Fibroblast of pulmonary artery (primary cell): ENCODE measurements around the gene LGALS1.

ENCODE experiments used
- DNase-seq: peaks from one replicate; pipeline ENCODE4 v3.0.0-alpha.2; 2010; ENCODE audit warnings: low read depth
- H3K4me3 ChIP-seq: replicated peaks from 2 replicates; pipeline ENCODE4 v1.5.1; 2011; ENCODE audit warnings: low read depth, mild to moderate bottlenecking, control low read depth, low read length, moderate library complexity
- CTCF ChIP-seq: IDR thresholded peaks from 2 replicates; pipeline ENCODE4 v1.5.1; 2011; ENCODE audit warnings: mild to moderate bottlenecking, control low read depth, low read length, inconsistent platforms; ENCODE audit errors: missing control alignments

The LGALS1 gene

DNA sequence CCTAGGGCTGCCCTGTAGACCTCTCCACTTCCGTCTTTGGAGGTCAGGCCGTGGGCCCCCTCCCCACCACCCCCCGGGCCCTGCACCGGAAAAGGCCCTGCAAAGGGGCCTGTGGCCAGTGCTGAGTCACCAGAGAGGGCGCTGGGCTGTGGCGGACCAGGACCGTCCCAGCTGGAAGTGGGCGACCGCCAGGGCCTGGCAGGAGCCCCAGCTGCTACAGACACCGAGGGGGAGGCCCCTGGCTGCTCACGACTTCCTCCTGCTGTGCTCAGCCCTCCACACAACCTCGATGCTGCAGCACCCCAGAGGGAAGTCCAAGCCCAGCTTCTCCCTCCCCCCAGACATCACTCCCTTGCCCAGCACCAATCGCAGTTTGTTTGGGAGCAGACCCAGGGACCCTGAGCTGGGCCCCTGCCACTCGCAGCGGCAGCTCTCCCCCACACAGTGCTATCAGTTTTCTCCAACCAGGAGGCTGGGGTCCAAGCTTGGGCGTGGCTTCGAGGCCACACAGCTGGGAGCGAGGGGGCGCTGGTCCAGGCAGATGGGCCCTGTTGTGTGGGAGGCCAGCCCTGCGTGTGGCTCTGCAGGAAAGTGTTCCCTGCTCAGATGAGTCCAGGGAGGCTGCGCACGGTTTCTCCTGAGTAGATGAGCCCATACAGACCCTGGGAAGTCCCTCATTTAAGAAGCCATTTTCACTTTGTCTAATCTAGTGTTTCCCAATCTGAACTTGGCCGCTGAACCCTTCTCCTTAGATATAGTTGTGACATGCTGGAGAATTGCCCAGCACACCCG lies 41.6 kb upstream of the LGALS1 start:
- peak overlapping the region; percentile 32 for H3K4me3 ChIP-seq
- TF ChIP-seq CTCF: no peak
- peak; percentile 95 for DNase-seq

GRCh38 chr22:37634417-37634924 lies 41.0 kb upstream of the LGALS1 start:
- peak; percentile 25 for TF ChIP-seq CTCF
- no peak for DNase-seq
- peak overlapping the region; percentile 32 for H3K4me3 ChIP-seq

DNA sequence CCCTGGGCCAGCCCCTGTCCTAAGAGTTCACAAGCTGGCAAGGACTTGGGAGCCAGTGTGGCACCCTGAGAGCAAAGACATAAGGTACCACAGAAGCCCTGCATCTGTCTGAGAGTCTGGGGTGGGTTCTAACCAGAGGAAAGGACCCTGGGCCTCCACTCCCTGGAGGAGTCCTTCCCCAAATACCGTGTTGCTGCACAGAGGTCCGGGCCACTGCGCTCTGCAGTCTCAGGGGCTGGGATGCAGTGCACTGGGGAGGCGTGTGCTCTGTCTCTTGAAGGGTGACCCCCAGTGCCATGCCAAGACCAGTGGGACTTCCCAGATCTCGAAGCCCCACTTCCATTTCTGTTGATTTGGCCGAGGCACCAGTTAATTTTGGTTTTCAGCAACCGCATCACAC lies 40.3 kb upstream of the LGALS1 start:
- DNase-seq: no peak
- no peak overlapping the region for H3K4me3 ChIP-seq
- no peak for TF ChIP-seq CTCF

DNA sequence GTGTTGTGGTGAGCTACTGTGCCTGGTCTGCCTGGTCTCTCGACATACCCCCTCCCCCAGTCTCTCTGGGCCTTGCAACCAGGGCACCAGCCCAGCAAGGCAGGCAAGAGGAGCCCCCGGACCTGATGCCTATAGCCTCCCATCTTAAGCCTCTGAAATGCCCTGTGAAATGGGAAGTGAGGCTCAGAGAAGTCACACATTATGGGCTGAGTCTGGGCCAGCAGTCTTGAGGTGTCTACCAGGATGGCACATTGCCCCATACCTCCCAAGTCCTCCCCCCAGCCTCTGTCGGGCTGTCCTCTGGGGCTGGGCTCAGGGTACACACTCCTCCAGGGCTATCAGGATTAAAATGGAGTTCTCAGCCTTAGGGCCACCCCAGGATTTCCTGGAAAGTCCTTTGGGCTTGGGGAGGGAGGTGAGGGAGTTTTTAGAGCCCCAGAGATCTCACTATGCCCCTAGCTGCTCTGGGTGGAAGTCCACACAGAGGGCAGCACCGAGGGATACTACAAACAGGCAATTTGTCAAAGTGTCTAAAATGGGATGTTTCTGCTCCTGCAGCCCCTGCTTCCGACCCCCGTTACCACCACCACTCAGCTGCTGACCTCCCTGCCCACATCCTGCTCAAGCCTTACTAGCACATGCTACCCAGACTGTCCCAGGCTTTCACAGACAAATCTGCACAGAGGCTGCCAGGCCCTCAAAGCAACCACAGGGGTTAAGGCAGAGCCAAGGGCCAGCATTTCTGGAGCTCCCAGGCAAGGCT lies 39.1 kb upstream of the LGALS1 start:
- no peak overlapping the region for H3K4me3 ChIP-seq
- TF ChIP-seq CTCF: peak; percentile 51
- peak; percentile 68 for DNase-seq

- no peak for DNase-seq
- H3K4me3 ChIP-seq: no peak overlapping the region
- TF ChIP-seq CTCF: no peak
Observed at GRCh38 chr22:37636949-37637273, 38.5 kb upstream of the LGALS1 start.

DNA sequence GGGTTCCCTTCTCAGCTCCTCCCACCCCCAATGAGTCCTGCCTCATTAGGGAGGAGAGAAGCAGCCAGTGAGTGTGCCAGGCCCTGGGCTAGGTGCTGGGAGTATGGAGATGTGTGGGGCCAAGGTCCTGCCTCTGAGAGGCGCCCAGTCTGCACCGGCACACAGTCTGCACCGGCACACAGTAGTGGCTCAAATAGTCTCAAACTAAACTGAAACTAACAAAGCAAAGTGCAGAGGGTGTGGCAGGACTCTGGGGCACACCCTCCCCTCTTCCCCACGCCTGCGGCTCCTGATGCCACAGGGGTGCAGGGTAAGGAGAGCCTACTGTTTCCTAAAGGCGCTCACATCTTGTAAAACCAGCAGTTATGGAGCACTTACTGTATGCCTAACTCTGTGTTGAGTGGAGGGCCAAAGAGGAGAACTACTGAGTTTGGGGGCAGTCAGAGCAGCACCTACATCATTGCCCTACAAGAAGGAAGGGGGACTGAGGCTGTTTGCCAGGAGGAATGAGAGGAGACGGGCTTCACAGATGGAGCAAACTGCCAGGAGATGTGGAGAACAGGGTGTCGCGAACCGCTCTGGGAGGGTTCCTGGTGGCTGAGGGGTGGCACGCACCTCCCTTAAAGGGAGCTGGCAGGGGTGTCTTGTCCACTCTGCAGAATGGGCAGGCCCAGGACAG lies 36.9 kb upstream of the LGALS1 start:
- no peak for TF ChIP-seq CTCF
- peak overlapping the region; percentile 75 for H3K4me3 ChIP-seq
- DNase-seq: no peak
